ENCODE measurements around the gene VTCN1.

Gene VTCN1

DNA sequence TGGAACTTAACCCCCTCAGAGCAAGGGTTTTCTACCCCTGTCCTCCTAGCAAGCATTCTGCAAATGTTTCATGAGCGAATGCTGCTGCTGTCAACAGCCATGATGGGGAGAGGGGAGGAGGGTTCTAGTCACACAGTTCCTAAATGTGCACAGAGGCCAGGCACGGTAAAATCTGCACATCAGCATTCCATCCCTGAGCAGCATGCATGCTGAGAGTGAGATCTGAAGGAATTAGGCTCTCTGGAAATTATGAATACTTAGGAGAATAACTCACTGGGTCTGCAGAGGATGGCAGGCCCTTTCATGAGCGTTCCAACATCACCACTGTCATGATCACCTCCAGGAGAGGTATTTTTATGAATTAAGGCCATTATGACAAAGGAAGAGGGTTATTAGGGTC lies 2.1 kb downstream of the VTCN1 start:
- no peak for DNase-seq

DNA sequence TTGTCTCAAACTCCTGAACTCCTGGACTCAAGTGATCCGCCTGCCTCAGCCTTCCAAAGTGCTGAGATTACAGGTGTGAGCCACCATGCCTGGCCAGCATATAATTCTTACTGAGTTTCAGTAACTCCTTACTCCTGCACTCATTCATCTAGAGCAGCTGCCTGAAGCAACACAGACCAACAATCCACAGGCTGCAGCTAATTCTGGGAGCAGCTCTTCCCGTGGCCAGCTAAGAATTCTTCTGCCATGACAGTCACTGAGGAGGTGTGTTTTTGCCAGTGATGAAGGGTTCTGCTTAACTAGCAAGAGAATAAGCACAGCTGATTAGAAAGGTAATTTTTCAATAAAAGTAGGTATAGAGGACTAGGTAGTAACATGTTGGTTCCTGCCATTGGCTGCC lies 5.4 kb downstream of the VTCN1 start:
- DNase-seq, result no peak

DNA sequence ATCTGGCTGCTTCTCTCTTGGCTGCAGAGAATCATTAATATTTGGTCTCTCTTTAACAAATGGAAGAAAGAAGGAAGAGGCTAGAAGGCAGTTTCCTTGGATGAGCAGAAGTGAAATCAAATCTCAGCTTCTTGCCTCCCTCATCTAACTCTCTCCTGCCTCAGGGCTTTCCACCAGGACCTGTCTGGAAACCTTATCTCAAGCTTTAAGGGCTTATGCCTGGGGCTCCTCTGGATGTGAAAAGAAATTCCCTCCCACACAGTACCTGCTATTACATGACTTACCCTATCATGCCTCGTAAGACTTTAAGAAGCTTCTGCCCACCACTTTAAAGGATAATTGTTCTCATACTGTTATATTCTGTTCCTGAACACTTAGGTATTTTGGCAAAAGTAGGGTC lies 8.9 kb downstream of the VTCN1 start:
- DNase-seq, result no peak

DNA sequence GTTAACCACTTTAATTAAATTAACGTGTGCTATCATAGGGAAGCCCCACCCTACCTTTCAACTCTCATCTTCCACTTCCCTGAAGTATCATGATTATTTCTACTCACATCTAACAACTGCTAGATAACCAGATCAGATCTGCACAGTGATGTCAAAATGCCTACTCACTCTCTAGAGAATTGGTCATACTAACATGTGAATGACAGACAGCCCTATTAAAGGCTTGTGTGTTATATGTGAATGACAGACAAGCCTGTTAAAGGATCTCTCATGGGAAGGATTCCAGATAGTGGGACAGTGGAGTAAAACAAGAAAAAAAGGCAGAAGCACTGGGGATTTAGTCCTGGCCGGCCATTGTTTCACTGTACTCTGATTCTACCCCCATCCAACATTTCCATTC lies 12.6 kb downstream of the VTCN1 start:
- DNase-seq, result no peak

DNA sequence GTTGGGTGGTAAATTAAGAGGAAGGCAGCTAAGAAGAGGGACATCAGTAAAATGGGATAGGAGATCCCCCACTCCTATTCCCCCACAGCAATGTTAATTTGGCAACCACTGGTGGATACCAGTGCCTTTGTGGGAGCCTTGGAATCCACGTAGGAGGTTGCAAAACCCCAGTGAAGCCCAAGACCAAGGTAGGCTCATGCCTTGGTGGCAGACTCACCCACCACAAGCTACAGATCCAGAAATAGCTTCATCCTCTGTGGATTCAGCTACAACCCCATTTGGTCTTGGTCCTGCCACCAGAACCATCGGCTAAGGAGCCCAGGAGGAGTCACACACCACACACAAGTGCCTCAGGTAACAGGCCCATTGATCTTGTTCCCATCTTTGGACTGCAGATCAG lies 21.0 kb downstream of the VTCN1 start:
- DNase-seq, result no peak

DNA sequence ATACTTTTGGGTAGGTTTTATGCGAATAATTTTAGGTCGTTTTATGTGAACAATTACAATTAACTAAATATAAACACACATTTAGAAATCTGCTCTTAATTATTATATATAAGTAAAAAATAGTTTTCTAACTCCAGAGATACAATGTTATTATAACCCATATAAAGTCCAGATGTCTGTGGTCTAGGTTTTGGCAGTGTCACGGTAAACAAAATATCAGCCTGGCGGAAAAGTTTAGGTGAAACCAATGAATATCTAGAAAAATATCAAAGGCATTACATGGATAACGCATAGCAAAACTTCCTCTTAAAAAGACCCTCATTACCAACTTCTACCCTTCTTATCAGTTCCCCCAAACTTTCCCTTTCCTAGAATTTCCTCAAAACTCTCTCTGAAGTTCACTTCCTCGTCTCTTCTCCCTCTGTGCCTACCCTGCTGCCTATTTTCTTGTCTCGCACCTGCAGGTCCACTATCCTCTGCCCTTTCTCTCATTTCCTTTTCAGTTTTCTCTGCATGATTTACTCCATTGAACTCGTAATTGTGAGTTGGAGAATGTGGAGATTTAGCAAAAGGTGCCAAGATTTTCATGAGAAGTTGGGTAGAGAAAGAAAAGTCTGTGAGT lies 21.8 kb downstream of the VTCN1 start:
- no peak for DNase-seq

DNA sequence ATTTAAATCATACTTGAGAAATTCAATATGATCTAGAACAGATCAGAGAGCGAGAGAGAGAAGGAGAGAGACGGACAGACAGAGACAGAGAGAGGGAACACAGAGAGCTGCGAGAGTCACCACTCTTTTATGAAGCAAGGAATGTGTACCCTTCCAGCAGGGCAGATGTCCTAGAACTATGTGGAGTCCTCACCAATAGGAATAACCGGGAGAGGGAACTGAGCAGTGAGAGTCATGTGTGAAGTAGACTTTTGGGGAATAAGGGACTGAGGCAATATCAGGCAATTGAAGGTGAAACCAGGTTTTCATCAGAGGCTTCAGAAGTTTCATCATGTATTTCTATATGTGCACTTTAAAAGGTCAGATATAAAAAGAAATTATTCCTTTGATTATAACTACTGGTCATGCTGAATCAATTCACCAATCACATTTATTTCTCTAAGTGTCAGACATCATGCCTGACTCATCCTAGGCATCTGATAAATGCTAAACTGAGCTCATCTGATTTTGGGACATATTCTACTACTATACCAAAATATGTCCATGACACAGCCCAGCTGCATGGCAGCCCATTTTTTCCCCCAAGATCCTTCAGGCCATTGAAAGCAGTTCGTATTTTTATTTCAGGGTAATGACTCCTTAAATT lies 22.4 kb downstream of the VTCN1 start:
- no peak for DNase-seq

DNA sequence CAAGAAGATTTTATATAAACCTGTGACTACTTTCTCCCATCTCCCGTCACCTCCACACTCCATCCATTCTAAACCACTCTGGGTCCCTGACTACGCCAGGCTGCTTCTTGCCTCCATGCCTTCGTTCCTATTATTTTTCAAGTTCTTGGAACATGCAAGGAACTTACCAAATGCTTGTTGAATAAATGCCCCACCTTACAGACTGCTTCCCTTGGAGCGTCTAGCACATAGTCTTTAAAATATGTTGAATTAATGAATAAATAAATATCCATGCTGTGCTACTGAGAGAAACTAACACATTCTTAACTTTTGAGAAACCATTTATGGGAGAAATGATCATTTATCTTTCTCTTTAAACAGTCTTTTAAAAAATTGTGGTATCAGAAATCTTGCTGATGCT lies 27.6 kb downstream of the VTCN1 start:
- no peak for DNase-seq

DNA sequence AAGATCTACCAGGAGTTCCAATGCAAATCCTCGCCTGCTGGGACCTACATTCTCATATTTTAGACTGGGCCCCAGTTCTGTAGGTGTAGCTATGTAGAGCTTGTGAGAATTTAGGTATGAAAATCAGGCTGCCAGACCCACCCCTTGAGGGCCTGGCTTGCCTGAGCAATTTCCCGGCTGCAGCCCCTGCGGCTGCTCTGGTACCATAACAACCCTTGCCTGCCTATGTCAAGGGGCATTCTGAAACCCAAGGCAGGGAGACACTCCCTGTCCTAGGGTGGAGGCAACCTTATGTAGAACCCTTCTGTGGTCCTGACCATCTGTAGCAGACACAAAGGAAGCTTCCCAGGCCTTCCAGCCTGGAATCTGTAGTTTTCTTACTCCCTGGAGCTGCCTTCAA lies 28.4 kb downstream of the VTCN1 start:
- no peak for DNase-seq

DNA sequence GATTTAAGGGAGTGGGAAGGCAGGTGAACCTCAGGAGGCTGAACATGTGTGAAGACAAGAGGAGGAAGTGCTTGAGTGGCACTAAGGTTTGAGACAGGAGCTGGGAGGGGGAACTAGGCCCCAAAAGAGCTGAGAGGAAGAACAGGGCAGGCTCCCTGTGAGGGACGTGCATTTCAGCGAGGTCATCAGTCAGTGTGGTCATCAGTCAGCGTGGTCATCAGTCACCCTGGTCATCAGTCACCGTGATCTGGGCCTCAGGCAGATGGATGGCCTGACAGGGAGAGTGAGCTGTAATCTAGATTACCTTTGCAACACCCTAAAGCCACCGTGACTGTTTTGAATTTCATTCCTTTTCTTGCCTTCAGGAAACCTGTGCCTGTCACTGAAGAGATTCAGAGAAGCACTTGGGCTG lies 29.1 kb downstream of the VTCN1 start:
- DNase-seq, result no peak

DNA sequence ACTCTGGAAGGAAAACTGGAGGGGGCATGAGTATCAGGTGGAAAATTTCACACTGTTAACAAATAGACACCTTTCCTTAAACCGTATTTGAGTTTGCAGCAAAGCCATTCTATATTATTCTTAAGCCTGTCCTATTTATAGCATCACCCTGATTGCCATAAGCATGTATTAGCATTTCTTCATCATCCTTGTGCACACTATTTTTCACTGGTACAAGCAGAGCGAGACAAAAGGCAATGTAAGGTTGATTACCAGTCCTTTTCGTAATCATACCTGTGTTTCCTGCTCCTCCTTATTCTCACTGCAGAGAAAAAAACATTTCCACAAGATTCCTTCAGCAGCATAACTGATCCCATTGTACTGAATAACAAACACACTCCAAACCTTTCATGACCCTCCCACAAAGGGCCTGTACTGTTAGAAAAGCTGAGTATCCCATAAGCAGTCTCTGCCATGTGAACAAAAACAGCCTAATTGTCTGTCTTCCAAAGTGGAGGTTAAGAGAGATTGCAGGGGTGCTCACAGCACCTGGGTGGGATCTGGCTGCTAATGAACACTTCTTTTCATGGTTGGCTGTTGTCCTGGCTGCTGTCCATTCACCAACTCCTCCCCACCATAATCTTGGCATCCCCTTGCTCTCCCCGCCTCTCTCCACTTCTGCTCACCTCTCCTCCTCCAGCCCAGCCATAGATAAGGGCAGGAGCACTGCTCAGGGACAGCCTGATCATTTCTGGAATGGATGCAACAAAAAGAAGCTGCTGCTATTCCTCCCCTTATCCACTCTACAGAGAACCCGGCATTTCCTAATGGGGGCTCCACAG lies 30.4 kb downstream of the VTCN1 start:
- peak in 1 of 2 experiments; percentile 6 for DNase-seq

DNA sequence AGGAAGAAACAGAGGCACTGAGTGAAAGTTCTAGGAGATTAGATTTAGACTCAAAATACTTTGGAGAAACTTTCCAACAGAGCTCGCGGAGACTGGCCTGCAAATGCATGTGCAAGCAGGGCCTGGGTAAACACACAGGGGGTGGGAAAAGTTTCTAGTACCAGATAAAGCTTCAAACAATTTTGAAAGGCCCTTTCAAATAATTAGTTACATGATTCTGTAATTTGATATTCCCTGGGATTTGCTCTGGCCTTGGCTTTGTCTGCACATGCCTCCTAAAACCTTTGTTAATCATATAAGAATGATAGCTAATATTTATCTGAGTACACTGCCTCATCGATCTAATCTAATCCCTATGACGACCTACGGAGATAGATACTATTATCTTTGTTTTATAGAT lies 31.3 kb downstream of the VTCN1 start:
- DNase-seq, result no peak

DNA sequence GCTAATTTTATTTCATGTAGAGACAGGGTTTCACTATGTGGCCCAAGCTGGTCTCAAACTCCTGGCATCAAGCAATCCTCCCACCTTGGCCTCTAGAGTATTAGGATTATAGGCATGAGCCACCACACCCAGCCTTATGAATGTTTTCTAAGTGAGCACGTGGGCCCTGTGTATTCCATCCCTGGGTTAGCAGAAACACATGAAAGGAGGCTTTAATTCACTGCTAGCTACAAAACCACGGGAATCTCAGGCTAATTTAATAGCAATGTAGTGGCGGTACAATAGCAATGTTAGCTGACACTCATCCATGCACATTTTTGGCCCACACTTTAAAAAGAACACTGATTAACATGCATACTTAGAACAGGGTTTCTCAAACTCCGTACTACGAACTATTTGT lies 32.0 kb downstream of the VTCN1 start:
- DNase-seq, result no peak

DNA sequence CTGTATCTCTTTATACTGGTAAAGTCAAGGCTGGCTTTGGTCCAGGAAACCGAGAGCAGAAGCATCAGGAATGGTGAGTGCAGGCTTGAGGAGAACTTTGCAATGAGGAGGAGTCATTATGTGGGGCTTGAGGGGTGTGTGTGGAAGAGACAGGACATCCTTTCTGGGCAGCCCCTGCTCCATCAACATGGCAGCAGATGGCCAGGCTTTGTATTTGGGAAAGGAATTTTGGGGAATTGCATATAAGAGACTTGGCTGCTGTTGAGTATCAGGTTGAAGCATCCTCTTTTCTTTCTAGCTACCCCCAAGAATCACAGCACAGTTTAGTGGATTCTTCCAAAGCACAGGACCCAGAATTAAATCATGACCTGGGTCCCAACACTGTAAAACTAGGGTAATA lies 33.4 kb downstream of the VTCN1 start:
- DNase-seq, result no peak

DNA sequence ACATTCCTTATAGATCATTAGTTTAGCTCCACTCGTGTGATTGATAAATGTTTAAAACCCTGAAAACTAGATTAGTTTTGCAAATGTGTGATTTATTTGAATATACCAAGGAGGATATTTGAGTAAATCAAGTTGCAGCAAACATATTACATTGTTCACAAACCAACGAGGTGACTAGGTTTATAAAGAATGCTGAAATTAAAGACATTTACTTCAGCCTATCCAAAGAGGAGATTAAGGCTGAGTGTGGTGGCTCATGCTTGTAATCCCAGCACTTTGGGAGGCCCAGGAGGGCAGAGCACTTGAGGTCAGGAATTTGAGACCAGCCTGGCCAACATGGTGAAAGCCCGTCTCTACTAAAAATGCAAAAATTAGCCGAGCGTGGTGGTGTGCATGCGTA lies 34.1 kb downstream of the VTCN1 start:
- DNase-seq, result no peak

DNA sequence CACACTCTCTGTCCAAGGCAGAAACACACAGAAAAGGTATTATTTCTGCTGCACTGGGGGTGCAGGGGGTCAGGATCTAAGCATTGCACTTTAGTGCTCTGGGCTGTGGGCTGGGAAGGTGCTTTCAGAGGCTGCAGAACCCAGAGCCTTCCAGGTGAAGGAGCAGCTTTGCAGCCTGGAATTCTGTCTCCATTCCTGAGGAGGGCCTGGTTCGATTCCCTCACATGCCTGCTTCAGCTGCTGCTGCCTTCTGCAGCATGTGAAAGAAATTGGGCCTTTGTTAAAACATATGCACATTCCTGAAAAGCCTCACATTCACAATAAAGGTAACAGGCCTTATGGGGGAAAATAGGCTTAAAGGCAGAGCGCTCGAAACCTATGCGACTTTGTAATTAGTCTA lies 35.9 kb downstream of the VTCN1 start:
- DNase-seq, result no peak

DNA sequence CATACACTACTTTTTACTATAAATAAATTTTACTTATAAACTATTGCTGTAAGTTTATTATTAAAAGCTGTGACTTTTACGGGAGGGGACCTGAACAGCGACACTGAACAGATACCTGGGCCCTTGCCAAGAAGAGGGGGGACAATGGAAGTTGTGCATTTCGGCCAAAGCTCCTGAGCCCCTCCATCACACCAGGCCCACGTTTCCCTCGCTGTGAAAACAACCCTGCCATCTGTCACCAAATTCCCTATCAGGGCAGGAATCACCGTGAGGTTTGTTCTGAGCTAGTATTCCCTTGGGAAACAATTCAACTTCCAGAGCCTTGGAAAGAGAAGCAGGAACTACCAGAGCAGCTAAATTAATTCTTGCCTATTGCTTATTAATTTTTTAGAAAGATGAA lies 37.0 kb downstream of the VTCN1 start:
- DNase-seq, result no peak

DNA sequence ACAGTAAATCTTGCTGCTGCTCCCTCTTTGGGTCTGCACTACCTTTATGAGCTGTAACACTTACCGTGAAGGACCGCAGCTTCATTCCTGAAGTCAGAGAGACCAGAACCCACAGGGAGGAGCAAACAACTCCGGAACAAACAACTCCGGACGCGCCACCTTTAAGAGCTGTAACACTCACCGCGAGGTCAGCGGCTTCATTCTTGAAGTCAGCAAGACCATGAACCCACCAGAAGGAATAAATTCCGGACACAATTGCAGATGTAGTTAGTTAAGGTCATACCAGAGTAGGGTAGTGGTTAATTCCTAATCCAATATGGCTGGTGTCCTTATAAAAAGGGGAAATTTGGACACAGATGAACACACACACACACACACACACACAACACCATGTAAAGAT lies 37.7 kb downstream of the VTCN1 start:
- no peak for DNase-seq

DNA sequence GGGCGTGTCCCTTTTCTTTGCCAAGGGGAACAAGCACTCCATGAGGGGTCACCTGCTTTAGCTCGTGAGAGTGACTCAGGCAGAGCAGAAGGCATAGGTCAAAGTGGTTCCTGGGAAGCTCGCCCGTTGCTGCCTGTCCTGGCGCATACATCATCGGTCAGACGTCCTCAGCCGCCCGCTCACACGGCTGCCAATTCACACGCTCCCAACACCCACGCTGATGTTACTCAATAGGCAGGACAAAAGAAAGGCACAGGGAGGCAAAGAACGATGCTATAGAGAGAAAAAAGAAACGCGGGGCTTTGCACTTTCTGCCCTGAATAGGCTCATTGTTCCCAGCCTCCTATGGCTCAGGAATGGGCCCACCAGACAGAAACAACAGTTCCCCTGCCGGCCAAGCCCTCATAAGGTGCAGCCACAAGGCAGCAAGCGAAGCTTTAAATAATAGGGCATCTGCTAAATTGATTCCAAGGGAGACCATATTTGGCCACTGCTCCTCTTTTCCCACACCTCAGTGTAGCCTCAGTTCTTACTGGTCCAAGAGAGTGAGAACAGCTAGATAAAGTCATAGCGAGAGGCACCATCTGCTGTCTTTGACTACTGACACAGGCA lies 38.7 kb downstream of the VTCN1 start:
- no peak for DNase-seq

DNA sequence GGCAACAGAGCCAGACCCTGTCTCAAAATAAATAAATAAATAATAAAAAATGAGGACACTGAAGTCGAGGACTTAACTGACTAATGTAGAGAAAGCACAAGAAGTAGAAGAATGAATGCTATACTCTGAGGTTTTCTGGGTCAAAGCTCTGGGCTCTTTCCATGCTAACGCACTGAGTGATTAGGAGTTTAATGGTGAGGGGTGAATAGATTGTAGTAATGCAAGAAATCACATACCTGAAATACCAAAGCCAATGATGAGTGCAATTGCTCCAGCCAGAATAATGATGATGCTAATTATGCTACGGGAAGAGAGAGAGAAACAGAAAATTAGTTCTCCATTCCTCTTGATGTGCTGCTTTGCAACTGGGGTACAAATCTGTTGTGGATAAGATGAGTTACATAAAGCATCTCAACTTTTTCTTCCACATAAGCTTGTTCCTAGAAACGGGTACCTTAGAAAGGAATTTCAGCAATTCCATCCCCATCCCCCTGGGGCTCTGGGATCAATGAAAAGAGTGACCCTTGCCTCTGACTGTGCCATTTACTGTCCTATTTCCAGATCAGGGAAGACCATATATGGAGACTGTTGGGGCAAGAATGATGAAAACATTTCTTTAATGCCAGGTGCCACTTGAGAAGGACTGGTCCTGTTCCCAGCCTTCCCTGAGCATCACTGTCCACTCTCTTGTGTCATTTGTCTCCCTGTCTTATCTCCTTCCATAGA lies 40.7 kb downstream of the VTCN1 start:
- DNase-seq, result no peak

DNA sequence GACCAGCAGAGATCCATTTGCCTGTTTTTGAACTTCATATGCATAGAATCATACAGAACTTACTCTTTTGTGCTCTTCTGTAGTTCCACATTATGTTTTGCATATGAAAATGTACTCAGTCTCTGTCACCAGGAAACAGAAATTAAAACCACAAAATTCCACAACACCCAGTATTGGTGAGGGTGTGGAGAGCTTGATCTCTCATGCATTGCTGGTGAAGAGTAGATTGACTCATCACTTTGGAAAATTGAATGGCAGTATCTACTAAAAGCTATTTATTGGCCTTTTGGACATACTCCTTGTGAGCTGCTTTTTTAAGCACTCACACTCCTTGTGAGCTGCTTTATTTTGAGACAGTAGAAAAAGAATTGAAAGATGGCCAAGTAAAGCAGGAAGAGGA lies 43.3 kb downstream of the VTCN1 start:
- DNase-seq, result no peak

DNA sequence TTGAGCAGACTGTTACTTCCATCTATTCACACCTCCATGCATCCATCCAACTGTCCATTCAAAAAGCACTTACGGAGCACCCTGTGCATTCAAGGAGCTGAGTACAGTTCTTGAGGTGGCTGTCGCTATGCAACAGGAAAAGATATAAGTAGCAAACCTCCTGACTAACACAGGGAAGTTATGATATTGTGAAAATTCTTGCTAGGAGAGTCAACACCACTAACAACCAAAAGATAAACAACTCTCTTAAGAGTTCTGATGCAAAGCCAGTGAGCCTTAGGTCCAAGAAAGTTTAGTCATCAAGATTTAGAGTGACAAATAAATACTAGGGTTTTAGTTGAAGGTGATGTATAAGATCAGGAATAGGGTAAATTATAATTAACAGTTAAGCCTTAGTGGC lies 44.7 kb downstream of the VTCN1 start:
- DNase-seq, result no peak

DNA sequence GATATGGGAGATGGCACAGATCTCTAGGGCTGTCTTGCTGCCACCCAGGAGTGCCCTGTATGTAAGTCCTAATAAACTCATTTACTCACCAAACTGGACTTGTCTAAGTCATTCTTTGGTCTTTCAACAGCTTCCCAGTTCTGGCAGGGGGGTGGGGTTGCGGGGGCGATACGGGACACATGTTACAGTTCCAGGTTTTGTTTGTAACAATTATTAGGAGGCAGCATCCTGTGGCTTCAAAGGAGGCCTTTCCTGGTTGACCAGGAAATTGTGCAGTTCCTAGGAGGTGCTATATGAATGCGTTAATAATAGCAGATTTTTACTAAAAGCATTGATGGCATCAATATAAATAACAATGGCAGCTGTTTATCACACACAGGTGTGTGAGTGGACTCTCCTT lies 46.5 kb downstream of the VTCN1 start:
- DNase-seq, result no peak
